Smooth muscle cell (in vitro differentiated cells): ENCODE measurements around the gene SLPI. TPM values are rescaled to one million over a fixed set of nuclear protein-coding genes. Genes with fewer than 3 reads are reported as not detected.

ENCODE experiments used
- DNase-seq: peaks from one replicate; lab custom pipeline; 2025; ENCODE audit not compliant: unreplicated experiment; lab: John Stamatoyannopoulos, UW
- H2AFZ ChIP-seq: fragments of 200-600 bp; sonication (generic); 2 replicates; pipeline ENCODE4 v1.6.0; 2016; ENCODE audit warnings: antibody characterized with exemption, low read depth, mild to moderate bottlenecking
- H3F3A ChIP-seq: fragments of 200-600 bp; sonication (generic); 2 replicates; pipeline ENCODE4 v1.6.0; 2017; ENCODE audit warnings: antibody characterized with exemption, low read depth
- H3K27ac ChIP-seq: fragments of 200-600 bp; sonication (generic); 2 replicates; pipeline ENCODE4 v1.5.1; 2016; ENCODE audit warnings: low read depth, mild to moderate bottlenecking
- H3K27me3 ChIP-seq: fragments of 200-600 bp; sonication (generic); 2 replicates; pipeline ENCODE4 v1.6.1; 2016; ENCODE audit warnings: low read depth, mild to moderate bottlenecking
- H3K36me3 ChIP-seq: fragments of 200-600 bp; sonication (generic); 2 replicates; pipeline ENCODE4 v1.5.1; 2016; ENCODE audit warnings: low read depth
- H3K4me1 ChIP-seq: fragments of 200-600 bp; sonication (generic); 2 replicates; pipeline ENCODE4 v1.5.1; 2016; ENCODE audit warnings: low read depth
- H3K4me2 ChIP-seq: fragments of 200-600 bp; sonication (generic); 2 replicates; pipeline ENCODE4 v1.6.0; 2016; ENCODE audit warnings: mild to moderate bottlenecking
- H3K4me3 ChIP-seq: fragments of 200-600 bp; sonication (generic); 2 replicates; pipeline ENCODE4 v1.5.1; 2016; ENCODE audit warnings: mild to moderate bottlenecking
- H3K79me2 ChIP-seq: fragments of 200-600 bp; sonication (generic); 2 replicates; pipeline ENCODE4 v1.6.0; 2016; ENCODE audit warnings: low read depth, mild to moderate bottlenecking
- H3K9ac ChIP-seq: fragments of 200-600 bp; sonication (generic); 2 replicates; pipeline ENCODE4 v1.6.0; 2016; ENCODE audit warnings: low read depth
- H3K9me3 ChIP-seq: fragments of 200-600 bp; sonication (generic); replicated peaks from 2 replicates; pipeline ENCODE4 v1.5.1; 2016; ENCODE audit warnings: low read depth
- H4K20me1 ChIP-seq: fragments of 200-600 bp; sonication (generic); 2 replicates; pipeline ENCODE4 v1.6.0; 2016; ENCODE audit warnings: low read depth
- CTCF ChIP-seq: fragments of 200-600 bp; sonication (generic); IDR thresholded peaks from 2 replicates; pipeline ENCODE4 v1.5.1; 2017; ENCODE audit warnings: borderline replicate concordance, mild to moderate bottlenecking, antibody characterized with exemption; ENCODE audit not compliant: insufficient read depth, poor library complexity, severe bottlenecking
- WGBS: methylation state at CpG from one replicate; pipeline ENCODE4 v1.1.7; 2016; ENCODE audit warnings: low lambda C conversion rate; 5-methylcytosine and 5-hydroxymethylcytosine counted together
- polyA plus RNA-seq: library from polyadenylated mRNA; unstranded; fragments of >200 nt; fragmentation: Nextera tagmentation; extraction: Ambion mirVana; gene quantifications from 2 replicates; pipeline ENCODE4 v1.2.1, GENCODE V29; 2016
- total RNA-seq: library from RNA; depleted of rRNA; stranded (reverse); fragments of >200 nt; gene quantifications from 2 replicates; pipeline ENCODE4 v1.2.3, GENCODE V29; 2014

SLPI gene
- total and polyA plus RNA-seq, 2 experiments from 2014 or later: 0.63 to 3.1 TPM

- Histone ChIP-seq H3K9me3 (no peaks in the 10 kb centered on the region), H3K79me2 (no peaks in the 10 kb centered on the region), H3K4me3 (no peak overlapping the region), H3K27me3 (peaks cover 2% of the 10 kb centered on the region), H3F3A (no peaks in the 10 kb centered on the region), H3K27ac (no peak overlapping the region), H3K36me3 (no peaks in the 10 kb centered on the region), H3K9ac (no peak overlapping the region), H3K4me2 (no peak overlapping the region), H2AFZ (no peak overlapping the region), H4K20me1 (no peaks in the 10 kb centered on the region), H3K4me1 (no peaks in the 10 kb centered on the region)
- no peak for TF ChIP-seq CTCF
- WGBS: 70% methylated on average over 7 of the region's 7 CpGs
- no peak for DNase-seq
Observed at GRCh38 chr20:45282700-45283550, 28.6 kb upstream of the SLPI start.

- Histone ChIP-seq H2AFZ (no peak overlapping the region), H3F3A (no peaks in the 10 kb centered on the region), H3K27ac (no peak overlapping the region), H3K4me1 (no peaks in the 10 kb centered on the region), H3K27me3 (no peaks in the 10 kb centered on the region), H3K36me3 (no peaks in the 10 kb centered on the region), H3K9ac (no peak overlapping the region), H3K9me3 (no peaks in the 10 kb centered on the region), H3K4me2 (no peak overlapping the region), H4K20me1 (no peaks in the 10 kb centered on the region), H3K4me3 (no peak overlapping the region), H3K79me2 (no peaks in the 10 kb centered on the region)
- TF ChIP-seq CTCF: no peak
- 41% methylated on average over 1 of the region's 1 CpG for WGBS
- DNase-seq: no peak
Observed at GRCh38 chr20:45279992-45280391, 25.6 kb upstream of the SLPI start.

GRCh38 chr20:45275338-45275737, 21.0 kb upstream of the SLPI start:
- Histone ChIP-seq H4K20me1 (no peaks in the 10 kb centered on the region), H2AFZ (no peak overlapping the region), H3K4me1 (no peaks in the 10 kb centered on the region), H3F3A (no peaks in the 10 kb centered on the region), H3K79me2 (no peaks in the 10 kb centered on the region), H3K27ac (no peak overlapping the region), H3K9me3 (no peaks in the 10 kb centered on the region), H3K36me3 (no peaks in the 10 kb centered on the region), H3K4me2 (no peak overlapping the region), H3K9ac (no peak overlapping the region), H3K4me3 (no peak overlapping the region), H3K27me3 (no peaks in the 10 kb centered on the region)
- DNase-seq: no peak
- 85% methylated on average over 3 of the region's 3 CpGs for WGBS
- TF ChIP-seq CTCF: no peak

- no peak overlapping the region for H3K4me3 ChIP-seq
- 92% methylated on average over 4 of the region's 4 CpGs for WGBS
- H2AFZ ChIP-seq: no peak overlapping the region
- peaks cover 11% of the 10 kb centered on the region for H3K27me3 ChIP-seq
- no peaks in the 10 kb centered on the region for H3K79me2 ChIP-seq
- H3K4me1 ChIP-seq: no peaks in the 10 kb centered on the region
- H4K20me1 ChIP-seq: no peaks in the 10 kb centered on the region
- H3K36me3 ChIP-seq: no peaks in the 10 kb centered on the region
- no peaks in the 10 kb centered on the region for H3F3A ChIP-seq
- TF ChIP-seq CTCF: no peak
- no peak for DNase-seq
- H3K4me2 ChIP-seq: no peak overlapping the region
- H3K9me3 ChIP-seq: no peaks in the 10 kb centered on the region
- H3K9ac ChIP-seq: no peak overlapping the region
- H3K27ac ChIP-seq: no peak overlapping the region
Observed at GRCh38 chr20:45269754-45270270, 15.4 kb upstream of the SLPI start.
